Nephron (organoid): ENCODE results near the gene RPAP2.
"Not testable (repeated sequence)": the region's sequence is repeated elsewhere in the genome, so short reads cannot be mapped to it uniquely, and the experiment has no call there.

ENCODE experiments used
- H3K27ac Mint-ChIP-seq, 3 experiments: 2 replicates each; pipeline ENCODE4 v1.8.0; 2020; ENCODE audit warnings: mixed read lengths in 3 of 3, mild to moderate bottlenecking in 2 of 3, moderate library complexity in 1 of 3
- H3K27me3 Mint-ChIP-seq: 2 replicates; pipeline ENCODE4 v1.8.0; 2021; ENCODE audit warnings: low read depth, mild to moderate bottlenecking, moderate library complexity, mixed read lengths
- H3K36me3 Mint-ChIP-seq: 2 replicates; pipeline ENCODE4 v1.8.0; 2020; ENCODE audit warnings: low read depth, mixed read lengths
- H3K4me1 Mint-ChIP-seq: 2 replicates; pipeline ENCODE4 v1.8.0; 2020; ENCODE audit warnings: mixed read lengths
- H3K4me3 Mint-ChIP-seq, 3 experiments: 2 replicates each; pipeline ENCODE4 v1.8.0; 2020; ENCODE audit warnings: mild to moderate bottlenecking in 3 of 3, mixed read lengths in 3 of 3, moderate library complexity in 2 of 3
- H3K9me3 Mint-ChIP-seq: 2 replicates; pipeline ENCODE4 v1.8.0; 2020; ENCODE audit warnings: mixed read lengths
- TF ChIP-seq, protein P1 (sequence below), 3 experiments: fragments of 200-600 bp; sonication (generic); IDR thresholded peaks; one replicate each; pipeline ENCODE4 v1.5.0; 2021; ENCODE audit warnings: antibody characterized with exemption in 3 of 3; ENCODE audit not compliant: unreplicated experiment in 3 of 3

The RPAP2 gene

GRCh38 chr1:92346866-92347640 lies 48.2 kb downstream of the RPAP2 start:
- H3K9me3 Mint-ChIP-seq, result peaks cover 5% of the 10 kb centered on the region
- no peak overlapping the region for H3K4me3 Mint-ChIP-seq
- no peak overlapping the region for H3K27ac Mint-ChIP-seq
- no peaks in the 10 kb centered on the region for H3K4me1 Mint-ChIP-seq
- TF ChIP-seq, protein P1, sequence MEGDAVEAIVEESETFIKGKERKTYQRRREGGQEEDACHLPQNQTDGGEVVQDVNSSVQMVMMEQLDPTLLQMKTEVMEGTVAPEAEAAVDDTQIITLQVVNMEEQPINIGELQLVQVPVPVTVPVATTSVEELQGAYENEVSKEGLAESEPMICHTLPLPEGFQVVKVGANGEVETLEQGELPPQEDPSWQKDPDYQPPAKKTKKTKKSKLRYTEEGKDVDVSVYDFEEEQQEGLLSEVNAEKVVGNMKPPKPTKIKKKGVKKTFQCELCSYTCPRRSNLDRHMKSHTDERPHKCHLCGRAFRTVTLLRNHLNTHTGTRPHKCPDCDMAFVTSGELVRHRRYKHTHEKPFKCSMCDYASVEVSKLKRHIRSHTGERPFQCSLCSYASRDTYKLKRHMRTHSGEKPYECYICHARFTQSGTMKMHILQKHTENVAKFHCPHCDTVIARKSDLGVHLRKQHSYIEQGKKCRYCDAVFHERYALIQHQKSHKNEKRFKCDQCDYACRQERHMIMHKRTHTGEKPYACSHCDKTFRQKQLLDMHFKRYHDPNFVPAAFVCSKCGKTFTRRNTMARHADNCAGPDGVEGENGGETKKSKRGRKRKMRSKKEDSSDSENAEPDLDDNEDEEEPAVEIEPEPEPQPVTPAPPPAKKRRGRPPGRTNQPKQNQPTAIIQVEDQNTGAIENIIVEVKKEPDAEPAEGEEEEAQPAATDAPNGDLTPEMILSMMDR (IDR thresholded peaks at IDR 0.05; ENCODE audit: unreplicated experiment in 3 of 3), result no peak
- H3K36me3 Mint-ChIP-seq, result peaks cover 51% of the 10 kb centered on the region
- no peaks in the 10 kb centered on the region for H3K27me3 Mint-ChIP-seq

- H3K4me1 Mint-ChIP-seq, result no peaks in the 10 kb centered on the region
- H3K27ac Mint-ChIP-seq, result no peak overlapping the region
- H3K9me3 Mint-ChIP-seq, result peaks cover 9% of the 10 kb centered on the region
- H3K27me3 Mint-ChIP-seq, result no peaks in the 10 kb centered on the region
- H3K36me3 Mint-ChIP-seq, result peaks cover 65% of the 10 kb centered on the region
- TF ChIP-seq, protein P1 (IDR thresholded peaks at IDR 0.05; ENCODE audit: unreplicated experiment in 3 of 3), result no peak
- H3K4me3 Mint-ChIP-seq, result no peak overlapping the region
Observed at GRCh38 chr1:92352856-92353255, 54.0 kb downstream of the RPAP2 start.

DNA sequence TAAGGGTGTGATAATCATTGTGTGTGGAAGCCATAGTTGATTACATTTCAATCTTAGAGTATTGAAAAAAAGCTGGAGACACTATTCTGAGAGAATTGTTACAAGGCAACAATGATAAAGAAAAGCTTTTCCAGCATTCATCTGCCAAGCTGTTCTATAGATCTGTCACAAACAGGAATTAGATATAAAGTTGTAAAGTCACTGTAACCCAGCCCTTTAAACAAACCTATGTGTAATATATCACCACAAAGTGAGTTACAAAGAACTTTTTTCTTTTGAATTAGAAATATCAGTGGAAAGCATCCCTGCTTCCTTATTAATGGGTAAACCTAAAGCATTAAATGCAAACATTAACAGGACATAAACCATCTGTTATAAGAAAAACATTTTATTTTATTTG lies 55.4 kb downstream of the RPAP2 start:
- H3K4me1 Mint-ChIP-seq, result no peaks in the 10 kb centered on the region
- TF ChIP-seq, protein P1 (IDR thresholded peaks at IDR 0.05; ENCODE audit: unreplicated experiment in 3 of 3), result no peak
- no peaks in the 10 kb centered on the region for H3K27me3 Mint-ChIP-seq

GRCh38 chr1:92356956-92357355 lies 58.1 kb downstream of the RPAP2 start:
- no peaks in the 10 kb centered on the region for H3K4me1 Mint-ChIP-seq
- no peaks in the 10 kb centered on the region for H3K27me3 Mint-ChIP-seq
- H3K27ac Mint-ChIP-seq, result no peak overlapping the region
- no peak overlapping the region for H3K4me3 Mint-ChIP-seq
- peaks cover 63% of the 10 kb centered on the region for H3K36me3 Mint-ChIP-seq
- H3K9me3 Mint-ChIP-seq, result peaks cover 5% of the 10 kb centered on the region
- TF ChIP-seq, protein P1 (IDR thresholded peaks at IDR 0.05; ENCODE audit: unreplicated experiment in 3 of 3), result no peak

More for the DNA sequence above, 55.4 kb downstream of the RPAP2 start:
- H3K4me3 Mint-ChIP-seq, result no peak overlapping the region
- peak overlapping the region in 1 of 3 experiments; percentile 17 for H3K27ac Mint-ChIP-seq
- H3K36me3 Mint-ChIP-seq, result peaks cover 64% of the 10 kb centered on the region
- H3K9me3 Mint-ChIP-seq, result peaks cover 9% of the 10 kb centered on the region

DNA sequence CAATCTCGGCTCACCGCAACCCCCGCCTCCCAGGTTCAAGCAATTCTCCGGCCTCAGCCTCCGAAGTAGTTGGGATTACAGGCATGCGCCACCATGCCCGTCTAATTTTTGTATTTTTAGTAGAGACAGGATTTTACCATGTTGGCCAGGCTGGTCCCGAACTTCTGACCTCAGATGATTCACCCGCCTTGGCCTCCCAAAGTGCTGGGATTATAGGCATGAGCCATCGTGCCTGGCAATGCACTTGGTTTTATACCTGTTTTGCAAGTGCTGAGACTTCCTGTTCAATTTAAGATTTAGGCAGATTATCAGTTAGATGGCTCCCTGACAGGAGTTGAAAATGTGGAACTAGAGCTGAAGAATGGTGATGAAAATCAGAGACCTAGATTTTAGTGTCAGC lies 60.5 kb downstream of the RPAP2 start:
- not testable (repeated sequence) for H3K27ac Mint-ChIP-seq, H3K27me3 Mint-ChIP-seq, H3K4me1 Mint-ChIP-seq, H3K9me3 Mint-ChIP-seq, H3K4me3 Mint-ChIP-seq
- H3K36me3 Mint-ChIP-seq, result peaks cover 57% of the 10 kb centered on the region

DNA sequence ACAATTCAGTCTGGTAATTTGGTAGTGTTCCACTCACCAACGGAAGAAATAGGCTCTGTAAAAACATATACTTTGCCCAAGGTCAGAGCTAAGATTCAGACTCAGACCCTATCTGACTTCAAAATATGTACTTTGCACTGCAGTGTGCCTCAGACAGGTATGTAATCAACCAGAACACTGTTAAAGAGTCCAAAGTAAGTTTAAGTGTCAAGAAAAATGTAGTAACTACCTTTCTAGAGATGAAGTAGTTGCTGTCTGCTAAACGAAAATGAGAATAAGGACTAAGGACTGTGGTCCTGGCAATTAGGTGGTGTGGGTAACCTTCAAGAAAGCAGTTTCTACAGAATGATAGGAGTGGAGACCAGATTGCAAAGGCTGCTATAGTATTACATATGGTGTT lies 61.1 kb downstream of the RPAP2 start:
- Mint-ChIP-seq H3K9me3 (no peaks in the 10 kb centered on the region), H3K27ac (no peak overlapping the region), H3K27me3 (no peaks in the 10 kb centered on the region), H3K36me3 (peaks cover 62% of the 10 kb centered on the region), H3K4me1 (no peaks in the 10 kb centered on the region), H3K4me3 (no peak overlapping the region)
- TF ChIP-seq, protein P1 (IDR thresholded peaks at IDR 0.05; ENCODE audit: unreplicated experiment in 3 of 3), result no peak
